ENCODE measurements around the gene KCNQ1. TPM values are rescaled to one million over a fixed set of nuclear protein-coding genes. Genes with fewer than 3 reads are reported as not detected.

KCNQ1 gene
- total and polyA plus RNA-seq, 9 of the 15 experiments (the other 6 are each of a cell fraction or from before 2014, with no cell fraction given): 0.44 TPM; not detected in 8

DNA sequence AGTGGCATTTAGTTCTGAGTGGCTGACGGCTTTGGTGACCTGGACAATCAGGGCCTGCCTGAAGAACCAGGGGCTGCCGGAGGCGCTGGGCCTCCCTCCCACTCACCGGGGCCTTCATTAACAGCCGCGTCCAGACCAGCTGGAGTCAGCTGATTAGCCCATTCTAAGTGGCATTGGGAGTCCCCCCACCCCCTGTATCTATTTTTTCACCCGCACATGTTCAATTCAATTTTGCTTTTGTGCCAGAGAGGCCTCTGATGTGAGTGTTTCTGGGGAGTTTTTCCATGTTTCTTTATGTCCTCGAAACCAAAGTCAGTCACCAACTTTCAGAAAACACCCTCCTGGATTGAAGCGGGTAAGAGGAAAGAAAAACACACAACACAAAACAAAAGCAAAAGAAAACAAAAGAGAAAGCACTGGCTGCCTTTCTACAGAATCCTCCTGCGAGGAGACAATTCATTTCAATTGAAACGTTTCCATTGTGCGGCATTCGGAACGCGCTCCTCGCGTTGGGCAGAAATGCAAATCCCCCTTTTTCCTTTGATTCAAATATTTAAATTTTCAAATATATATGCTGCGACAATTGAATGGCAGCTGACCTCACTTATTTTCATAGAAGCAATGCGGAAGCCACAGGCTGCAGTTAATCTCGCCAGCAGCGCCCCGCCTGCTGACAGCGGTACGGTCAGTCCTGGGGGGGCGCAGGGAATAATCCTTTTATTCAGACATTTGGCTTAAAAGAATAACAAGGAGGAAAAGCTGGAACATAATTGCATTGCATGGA lies 423.1 kb downstream of the KCNQ1 start (continued):
- TF ChIP-seq, protein P1, sequence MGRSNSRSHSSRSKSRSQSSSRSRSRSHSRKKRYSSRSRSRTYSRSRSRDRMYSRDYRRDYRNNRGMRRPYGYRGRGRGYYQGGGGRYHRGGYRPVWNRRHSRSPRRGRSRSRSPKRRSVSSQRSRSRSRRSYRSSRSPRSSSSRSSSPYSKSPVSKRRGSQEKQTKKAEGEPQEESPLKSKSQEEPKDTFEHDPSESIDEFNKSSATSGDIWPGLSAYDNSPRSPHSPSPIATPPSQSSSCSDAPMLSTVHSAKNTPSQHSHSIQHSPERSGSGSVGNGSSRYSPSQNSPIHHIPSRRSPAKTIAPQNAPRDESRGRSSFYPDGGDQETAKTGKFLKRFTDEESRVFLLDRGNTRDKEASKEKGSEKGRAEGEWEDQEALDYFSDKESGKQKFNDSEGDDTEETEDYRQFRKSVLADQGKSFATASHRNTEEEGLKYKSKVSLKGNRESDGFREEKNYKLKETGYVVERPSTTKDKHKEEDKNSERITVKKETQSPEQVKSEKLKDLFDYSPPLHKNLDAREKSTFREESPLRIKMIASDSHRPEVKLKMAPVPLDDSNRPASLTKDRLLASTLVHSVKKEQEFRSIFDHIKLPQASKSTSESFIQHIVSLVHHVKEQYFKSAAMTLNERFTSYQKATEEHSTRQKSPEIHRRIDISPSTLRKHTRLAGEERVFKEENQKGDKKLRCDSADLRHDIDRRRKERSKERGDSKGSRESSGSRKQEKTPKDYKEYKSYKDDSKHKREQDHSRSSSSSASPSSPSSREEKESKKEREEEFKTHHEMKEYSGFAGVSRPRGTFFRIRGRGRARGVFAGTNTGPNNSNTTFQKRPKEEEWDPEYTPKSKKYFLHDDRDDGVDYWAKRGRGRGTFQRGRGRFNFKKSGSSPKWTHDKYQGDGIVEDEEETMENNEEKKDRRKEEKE (IDR thresholded peaks at IDR 0.05; ENCODE audit: borderline replicate concordance in 1 of 2, control insufficient read depth in 1 of 2, low read depth in 2 of 2, low read length in 1 of 2): no peak
- TF ChIP-seq FOXA1 (IDR thresholded peaks at IDR 0.05; ENCODE audit: borderline replicate concordance) (no peak), EP300 (IDR thresholded peaks at IDR 0.05; ENCODE audit: low read length) (peak; percentile 56; the same call in 1 of the 2 replicates), MTA3 (IDR thresholded peaks at IDR 0.05; ENCODE audit: borderline replicate concordance) (no peak), NR4A1 (CRISPR knock-in tag; IDR thresholded peaks at IDR 0.05) (no peak), NR4A1 (tag; IDR thresholded peaks at IDR 0.05) (no peak), SPI1 (IDR thresholded peaks at IDR 0.05; ENCODE audit: borderline replicate concordance, low read depth, low read length) (0 out of 2 replicates have a peak, but pooled peaks have one; percentile 34), CBFA2T3 (IDR thresholded peaks at IDR 0.05) (peak; percentile 92), JUN (IDR thresholded peaks at IDR 0.05; ENCODE audit: borderline replicate concordance, low read depth, low read length) (no peak), JUN (CRISPR knock-in tag; IDR thresholded peaks at IDR 0.05; ENCODE audit: borderline replicate concordance) (no peak), EGR1 (conservative IDR thresholded peaks at IDR 0.05) (peak; percentile 83), MAFG (tag; conservative IDR thresholded peaks at IDR 0.05) (no peak), ZNF217 (CRISPR knock-in tag; IDR thresholded peaks at IDR 0.05) (no peak), KDM2B (CRISPR knock-in tag; IDR thresholded peaks at IDR 0.05) (no peak), RBM22 (IDR thresholded peaks at IDR 0.05; ENCODE audit: low read depth, low read length, poor library complexity, severe bottlenecking) (no peak), ELF1 (tag; IDR thresholded peaks at IDR 0.05) (peak; percentile 74; the same call in 1 of the 2 replicates), ZFP36 (IDR thresholded peaks at IDR 0.05; ENCODE audit: low read depth, low read length, partially characterized antibody) (no peak), GATAD2A (IDR thresholded peaks at IDR 0.05) (no peak), CBFA2T2 (conservative IDR thresholded peaks at IDR 0.05) (peak; percentile 87)
- TF ChIP-seq, protein P2, sequence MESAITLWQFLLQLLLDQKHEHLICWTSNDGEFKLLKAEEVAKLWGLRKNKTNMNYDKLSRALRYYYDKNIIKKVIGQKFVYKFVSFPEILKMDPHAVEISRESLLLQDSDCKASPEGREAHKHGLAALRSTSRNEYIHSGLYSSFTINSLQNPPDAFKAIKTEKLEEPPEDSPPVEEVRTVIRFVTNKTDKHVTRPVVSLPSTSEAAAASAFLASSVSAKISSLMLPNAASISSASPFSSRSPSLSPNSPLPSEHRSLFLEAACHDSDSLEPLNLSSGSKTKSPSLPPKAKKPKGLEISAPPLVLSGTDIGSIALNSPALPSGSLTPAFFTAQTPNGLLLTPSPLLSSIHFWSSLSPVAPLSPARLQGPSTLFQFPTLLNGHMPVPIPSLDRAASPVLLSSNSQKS (CRISPR knock-in tag; IDR thresholded peaks at IDR 0.05): no peak
- TF ChIP-seq, protein P3, sequence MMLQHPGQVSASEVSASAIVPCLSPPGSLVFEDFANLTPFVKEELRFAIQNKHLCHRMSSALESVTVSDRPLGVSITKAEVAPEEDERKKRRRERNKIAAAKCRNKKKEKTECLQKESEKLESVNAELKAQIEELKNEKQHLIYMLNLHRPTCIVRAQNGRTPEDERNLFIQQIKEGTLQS (IDR thresholded peaks at IDR 0.05): 0 out of 2 replicates have a peak, but pooled peaks have one; percentile 7
- TF ChIP-seq, protein P3 (CRISPR knock-in tag; conservative IDR thresholded peaks at IDR 0.05): no peak
- TF ChIP-seq, protein P4, sequence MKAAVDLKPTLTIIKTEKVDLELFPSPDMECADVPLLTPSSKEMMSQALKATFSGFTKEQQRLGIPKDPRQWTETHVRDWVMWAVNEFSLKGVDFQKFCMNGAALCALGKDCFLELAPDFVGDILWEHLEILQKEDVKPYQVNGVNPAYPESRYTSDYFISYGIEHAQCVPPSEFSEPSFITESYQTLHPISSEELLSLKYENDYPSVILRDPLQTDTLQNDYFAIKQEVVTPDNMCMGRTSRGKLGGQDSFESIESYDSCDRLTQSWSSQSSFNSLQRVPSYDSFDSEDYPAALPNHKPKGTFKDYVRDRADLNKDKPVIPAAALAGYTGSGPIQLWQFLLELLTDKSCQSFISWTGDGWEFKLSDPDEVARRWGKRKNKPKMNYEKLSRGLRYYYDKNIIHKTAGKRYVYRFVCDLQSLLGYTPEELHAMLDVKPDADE (conservative IDR thresholded peaks at IDR 0.05; ENCODE audit: control insufficient read depth, low read depth, low read length): 0 out of 2 replicates have a peak, but pooled peaks have one; percentile 53
